ENCODE results near the gene RAB3C. TPM values are rescaled to one million over a fixed set of nuclear protein-coding genes. Genes with fewer than 3 reads are reported as not detected.

RAB3C gene
- total RNA-seq, 1 donor from 2014 or later = 0.45 TPM

DNA sequence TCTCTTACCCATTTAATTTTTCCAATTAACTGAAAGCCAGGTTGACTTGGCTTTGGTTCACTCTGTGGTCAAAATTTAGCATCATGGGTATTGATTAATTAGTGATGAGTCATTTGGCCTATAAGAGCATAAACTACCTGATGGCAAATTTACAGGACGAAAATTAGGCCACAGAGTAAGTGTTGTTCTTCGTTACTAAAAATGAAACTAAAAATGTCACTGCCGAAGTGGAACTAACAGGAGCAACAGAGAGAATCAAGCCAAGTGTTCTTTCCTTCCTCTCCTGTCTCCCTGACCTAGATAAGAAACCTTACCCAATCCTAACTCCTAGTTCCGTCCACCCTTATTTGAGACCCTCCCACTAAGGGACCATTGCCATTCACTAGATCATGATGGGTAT is 176.9 kb downstream of the RAB3C start:
- no peaks in the 10 kb centered on the region for H4K20me1 ChIP-seq (ENCODE audit: insufficient read depth, low read length)
- H3K4me1 ChIP-seq (ENCODE audit: insufficient read depth, low read length) = no peaks in the 10 kb centered on the region
- DNase-seq (ENCODE audit: low read depth) (no peak), FAIRE-seq (no peak)
- no peaks in the 10 kb centered on the region for H3K36me3 Mint-ChIP-seq (ENCODE audit: low read depth, unreplicated experiment)
- H3K27ac Mint-ChIP-seq (ENCODE audit: unreplicated experiment) = no peak overlapping the region
- H3K79me2 ChIP-seq (ENCODE audit: insufficient read depth, low read length) = no peaks in the 10 kb centered on the region
- no peaks in the 10 kb centered on the region for H3K9me3 Mint-ChIP-seq (ENCODE audit: unreplicated experiment)
- no peaks in the 10 kb centered on the region for H3K4me1 Mint-ChIP-seq (ENCODE audit: low read depth, unreplicated experiment)
- no peak overlapping the region for H3K27ac ChIP-seq (ENCODE audit: low read depth, low read length)
- no peak overlapping the region for H3K4me3 ChIP-seq (ENCODE audit: insufficient read depth, low read depth, low read length)
- H2AFZ ChIP-seq (ENCODE audit: low read depth, low read length) = no peak overlapping the region
- H3K4me2 ChIP-seq (ENCODE audit: low read length) = no peak overlapping the region
- no peak overlapping the region for H3K4me3 Mint-ChIP-seq (ENCODE audit: unreplicated experiment)
- no peak overlapping the region for H3K9ac ChIP-seq (ENCODE audit: low read length)
- H3K36me3 ChIP-seq (ENCODE audit: insufficient read depth, low read length) = no peaks in the 10 kb centered on the region
- H3K27me3 ChIP-seq (ENCODE audit: insufficient read depth, low read length) = no peaks in the 10 kb centered on the region
- TF ChIP-seq EZH2 (IDR thresholded peaks at IDR 0.05; ENCODE audit: insufficient read depth, low read length) = no peak
- TF ChIP-seq, protein P1, sequence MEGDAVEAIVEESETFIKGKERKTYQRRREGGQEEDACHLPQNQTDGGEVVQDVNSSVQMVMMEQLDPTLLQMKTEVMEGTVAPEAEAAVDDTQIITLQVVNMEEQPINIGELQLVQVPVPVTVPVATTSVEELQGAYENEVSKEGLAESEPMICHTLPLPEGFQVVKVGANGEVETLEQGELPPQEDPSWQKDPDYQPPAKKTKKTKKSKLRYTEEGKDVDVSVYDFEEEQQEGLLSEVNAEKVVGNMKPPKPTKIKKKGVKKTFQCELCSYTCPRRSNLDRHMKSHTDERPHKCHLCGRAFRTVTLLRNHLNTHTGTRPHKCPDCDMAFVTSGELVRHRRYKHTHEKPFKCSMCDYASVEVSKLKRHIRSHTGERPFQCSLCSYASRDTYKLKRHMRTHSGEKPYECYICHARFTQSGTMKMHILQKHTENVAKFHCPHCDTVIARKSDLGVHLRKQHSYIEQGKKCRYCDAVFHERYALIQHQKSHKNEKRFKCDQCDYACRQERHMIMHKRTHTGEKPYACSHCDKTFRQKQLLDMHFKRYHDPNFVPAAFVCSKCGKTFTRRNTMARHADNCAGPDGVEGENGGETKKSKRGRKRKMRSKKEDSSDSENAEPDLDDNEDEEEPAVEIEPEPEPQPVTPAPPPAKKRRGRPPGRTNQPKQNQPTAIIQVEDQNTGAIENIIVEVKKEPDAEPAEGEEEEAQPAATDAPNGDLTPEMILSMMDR (IDR thresholded peaks at IDR 0.05; ENCODE audit: insufficient read depth, low read depth, low read length) = no peak
- peaks cover 3% of the 10 kb centered on the region for H3K27me3 Mint-ChIP-seq (ENCODE audit: low read depth, unreplicated experiment)
- H3K9me3 ChIP-seq (ENCODE audit: insufficient read depth, low read depth, low read length) = no peaks in the 10 kb centered on the region

DNA sequence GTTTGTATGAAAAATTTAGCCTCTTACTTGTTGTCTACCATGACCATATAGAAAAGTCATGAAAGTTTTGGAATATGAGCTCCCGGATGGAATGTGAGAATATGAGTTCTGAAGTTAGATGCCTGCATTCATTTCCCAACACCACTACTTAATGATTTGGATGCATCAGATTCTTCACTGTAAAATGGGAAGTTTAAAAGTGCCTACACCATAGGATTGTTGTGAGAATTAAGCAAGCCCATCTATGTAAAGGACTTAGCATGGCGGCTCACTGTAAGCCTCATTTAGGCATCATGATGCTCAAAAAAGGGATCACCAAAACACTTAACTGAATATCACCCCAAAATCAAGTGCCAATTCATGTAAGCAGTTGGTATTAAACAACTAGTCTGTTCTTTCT is 177.3 kb downstream of the RAB3C start:
- no peaks in the 10 kb centered on the region for H4K20me1 ChIP-seq (ENCODE audit: insufficient read depth, low read length)
- no peak for DNase-seq (ENCODE audit: low read depth)

DNA sequence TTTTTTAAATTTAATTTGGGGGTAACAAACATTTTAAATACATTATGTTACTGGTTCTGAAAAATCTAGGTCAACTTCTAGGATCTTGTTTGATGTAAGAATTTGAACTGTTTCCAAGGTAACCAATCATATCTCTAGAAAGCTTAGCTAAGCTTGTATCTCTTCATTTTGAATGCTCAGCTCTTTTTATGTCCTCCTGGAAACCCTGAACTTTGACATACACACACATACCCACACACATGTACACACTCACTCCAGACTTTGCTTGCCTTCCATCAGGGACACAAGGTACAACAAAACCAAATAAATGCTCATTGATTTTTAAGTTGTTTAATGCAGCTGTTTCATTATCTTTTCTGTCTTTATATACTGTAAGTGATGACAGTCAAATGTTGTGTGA is 178.5 kb downstream of the RAB3C start:
- Histone ChIP-seq H2AFZ (ENCODE audit: low read depth, low read length) (no peak overlapping the region), H3K9ac (ENCODE audit: low read length) (no peak overlapping the region), H3K27ac (ENCODE audit: low read depth, low read length) (no peak overlapping the region), H3K4me2 (ENCODE audit: low read length) (no peak overlapping the region), H3K36me3 (ENCODE audit: insufficient read depth, low read length) (no peaks in the 10 kb centered on the region), H3K4me1 (ENCODE audit: insufficient read depth, low read length) (no peaks in the 10 kb centered on the region), H3K4me3 (ENCODE audit: insufficient read depth, low read depth, low read length) (no peak overlapping the region), H3K79me2 (ENCODE audit: insufficient read depth, low read length) (no peaks in the 10 kb centered on the region), H3K9me3 (ENCODE audit: insufficient read depth, low read depth, low read length) (no peaks in the 10 kb centered on the region), H4K20me1 (ENCODE audit: insufficient read depth, low read length) (no peaks in the 10 kb centered on the region), H3K27me3 (ENCODE audit: insufficient read depth, low read length) (no peaks in the 10 kb centered on the region)
- no peaks in the 10 kb centered on the region for H3K9me3 Mint-ChIP-seq (ENCODE audit: unreplicated experiment)
- DNase-seq (ENCODE audit: low read depth) = no peak
- FAIRE-seq = no peak
- TF ChIP-seq, protein P1 (IDR thresholded peaks at IDR 0.05; ENCODE audit: insufficient read depth, low read depth, low read length) = no peak
- no peak for TF ChIP-seq EZH2 (IDR thresholded peaks at IDR 0.05; ENCODE audit: insufficient read depth, low read length)
- no peaks in the 10 kb centered on the region for H3K36me3 Mint-ChIP-seq (ENCODE audit: low read depth, unreplicated experiment)
- no peak overlapping the region for H3K27ac Mint-ChIP-seq (ENCODE audit: unreplicated experiment)
- no peak overlapping the region for H3K4me3 Mint-ChIP-seq (ENCODE audit: unreplicated experiment)
- H3K4me1 Mint-ChIP-seq (ENCODE audit: low read depth, unreplicated experiment) = no peaks in the 10 kb centered on the region
- H3K27me3 Mint-ChIP-seq (ENCODE audit: low read depth, unreplicated experiment) = no peaks in the 10 kb centered on the region

More for the DNA sequence above, 177.3 kb downstream of the RAB3C start:
- no peaks in the 10 kb centered on the region for H3K36me3 Mint-ChIP-seq (ENCODE audit: low read depth, unreplicated experiment)
- H3K4me2 ChIP-seq (ENCODE audit: low read length) = no peak overlapping the region
- no peaks in the 10 kb centered on the region for H3K9me3 ChIP-seq (ENCODE audit: insufficient read depth, low read depth, low read length)
- H3K27ac ChIP-seq (ENCODE audit: low read depth, low read length) = no peak overlapping the region
- no peaks in the 10 kb centered on the region for H3K4me1 Mint-ChIP-seq (ENCODE audit: low read depth, unreplicated experiment)
- no peak overlapping the region for H3K9ac ChIP-seq (ENCODE audit: low read length)
- H3K4me3 Mint-ChIP-seq (ENCODE audit: unreplicated experiment) = no peak overlapping the region
- H3K9me3 Mint-ChIP-seq (ENCODE audit: unreplicated experiment) = no peaks in the 10 kb centered on the region
- no peaks in the 10 kb centered on the region for H3K36me3 ChIP-seq (ENCODE audit: insufficient read depth, low read length)
- no peaks in the 10 kb centered on the region for H3K4me1 ChIP-seq (ENCODE audit: insufficient read depth, low read length)
- FAIRE-seq = no peak
- H3K27me3 ChIP-seq (ENCODE audit: insufficient read depth, low read length) = no peaks in the 10 kb centered on the region
- no peak overlapping the region for H3K27ac Mint-ChIP-seq (ENCODE audit: unreplicated experiment)
- peaks cover 3% of the 10 kb centered on the region for H3K27me3 Mint-ChIP-seq (ENCODE audit: low read depth, unreplicated experiment)
- no peak for TF ChIP-seq EZH2 (IDR thresholded peaks at IDR 0.05; ENCODE audit: insufficient read depth, low read length)
- TF ChIP-seq, protein P1 (IDR thresholded peaks at IDR 0.05; ENCODE audit: insufficient read depth, low read depth, low read length) = no peak
- no peak overlapping the region for H3K4me3 ChIP-seq (ENCODE audit: insufficient read depth, low read depth, low read length)
- no peaks in the 10 kb centered on the region for H3K79me2 ChIP-seq (ENCODE audit: insufficient read depth, low read length)
- H2AFZ ChIP-seq (ENCODE audit: low read depth, low read length) = no peak overlapping the region
